SK-N-SH treated with all-trans-retinoic acid at 6 μM for 48 hours (cell line): ENCODE measurements around the gene ZNF441.

Source experiments
- ATAC-seq: fragments of 200-7000 bp; cut with Tn5 transposase; 3 replicates; pipeline ENCODE4 v1.9.1; 2020; ENCODE audit warnings: mild to moderate bottlenecking, moderate library complexity
- ARNTL ChIP-seq: fragments of 450-650 bp; formaldehyde crosslinking; IDR thresholded peaks from 2 replicates; pipeline ENCODE4 v1.5.0; 2020; ENCODE audit warnings: low read depth, mild to moderate bottlenecking, moderate library complexity, borderline replicate concordance
- BACH2 ChIP-seq: fragments of 250-450 bp; sonication (Bioruptor Pico); IDR thresholded peaks from 2 replicates; pipeline ENCODE4 v1.9.0; 2021; ENCODE audit warnings: mild to moderate bottlenecking, borderline replicate concordance
- CSDC2 ChIP-seq: fragments of 250-450 bp; sonication (Bioruptor Pico); IDR thresholded peaks from 2 replicates; pipeline ENCODE4 v1.5.0; 2020; ENCODE audit warnings: mild to moderate bottlenecking, moderate library complexity
- ESRRG ChIP-seq: fragments of 250-450 bp; sonication (Bioruptor Pico); IDR thresholded peaks from 2 replicates; pipeline ENCODE4 v1.6.1; 2021; ENCODE audit warnings: mild to moderate bottlenecking
- GLIS3 ChIP-seq: fragments of 250-450 bp; sonication (Bioruptor Pico); IDR thresholded peaks from 2 replicates; pipeline ENCODE4 v1.5.0; 2020; ENCODE audit warnings: mild to moderate bottlenecking, moderate library complexity
- ISL1 ChIP-seq: fragments of 250-450 bp; sonication (Bioruptor Pico); IDR thresholded peaks from 2 replicates; pipeline ENCODE4 v2.1.2; 2022; ENCODE audit warnings: mild to moderate bottlenecking, moderate library complexity
- OSR1 ChIP-seq: fragments of 250-450 bp; sonication (Bioruptor Pico); IDR thresholded peaks from 2 replicates; pipeline ENCODE4 v1.8.0; 2022; ENCODE audit warnings: moderate library complexity, mild to moderate bottlenecking, inconsistent platforms
- PPARA ChIP-seq: fragments of 250-450 bp; sonication (Bioruptor Pico); IDR thresholded peaks from 2 replicates; pipeline ENCODE4 v1.5.0; 2020; ENCODE audit warnings: mild to moderate bottlenecking, borderline replicate concordance
- RARB ChIP-seq: fragments of 250-450 bp; sonication (Bioruptor Pico); IDR thresholded peaks from 2 replicates; pipeline ENCODE4 v1.8.0; 2021; ENCODE audit warnings: mild to moderate bottlenecking, moderate library complexity
- SNAI2 ChIP-seq: fragments of 250-450 bp; sonication (Bioruptor Pico); IDR thresholded peaks from 2 replicates; pipeline ENCODE4 v1.5.0; 2020; ENCODE audit warnings: mild to moderate bottlenecking, moderate library complexity
- TCF4 ChIP-seq: fragments of 250-450 bp; sonication (Bioruptor Pico); IDR thresholded peaks from 2 replicates; pipeline ENCODE4 v1.8.0; 2021; ENCODE audit warnings: mild to moderate bottlenecking, moderate library complexity, borderline replicate concordance
- TOX ChIP-seq: fragments of 250-450 bp; sonication (Bioruptor Pico); IDR thresholded peaks from 2 replicates; pipeline ENCODE4 v1.8.0; 2021; ENCODE audit warnings: mild to moderate bottlenecking, moderate library complexity, borderline replicate concordance
- ZFP3 ChIP-seq: fragments of 250-450 bp; sonication (Bioruptor Pico); IDR thresholded peaks from 2 replicates; pipeline ENCODE4 v1.5.0; 2020; ENCODE audit warnings: mild to moderate bottlenecking, moderate library complexity
- ZFP30 ChIP-seq: fragments of 450-650 bp; formaldehyde crosslinking; IDR thresholded peaks from 2 replicates; pipeline ENCODE4 v1.5.0; 2022; ENCODE audit warnings: mild to moderate bottlenecking, moderate library complexity
- ZNF70 ChIP-seq: fragments of 450-650 bp; formaldehyde crosslinking; IDR thresholded peaks from 2 replicates; pipeline ENCODE4 v1.5.0; 2020; ENCODE audit warnings: mild to moderate bottlenecking, moderate library complexity
- ZNF8 ChIP-seq: fragments of 450-650 bp; formaldehyde crosslinking; IDR thresholded peaks from 2 replicates; pipeline ENCODE4 v1.5.0; 2020; ENCODE audit warnings: mild to moderate bottlenecking, moderate library complexity
- TF ChIP-seq, protein P1 (sequence below): fragments of 250-450 bp; sonication (Bioruptor Pico); IDR thresholded peaks from 2 replicates; pipeline ENCODE4 v1.8.0; 2020; ENCODE audit warnings: mild to moderate bottlenecking, moderate library complexity, borderline replicate concordance
- TF ChIP-seq, protein P2 (sequence below): fragments of 250-450 bp; sonication (Bioruptor Pico); IDR thresholded peaks from 2 replicates; pipeline ENCODE4 v1.8.0; 2021; ENCODE audit warnings: low read depth, mild to moderate bottlenecking, moderate library complexity, borderline replicate concordance
- TF ChIP-seq, protein P3 (sequence below): fragments of 250-450 bp; sonication (Bioruptor Pico); IDR thresholded peaks from 2 replicates; pipeline ENCODE4 v1.5.0; 2020; ENCODE audit warnings: mild to moderate bottlenecking, moderate library complexity
- TF ChIP-seq, protein P4 (sequence below): fragments of 250-450 bp; sonication (Bioruptor Pico); IDR thresholded peaks from 2 replicates; pipeline ENCODE4 v1.5.1; 2020; ENCODE audit warnings: low read depth, mild to moderate bottlenecking, moderate library complexity
- TF ChIP-seq, protein P5 (sequence below): fragments of 250-450 bp; sonication (Bioruptor Pico); IDR thresholded peaks from 2 replicates; pipeline ENCODE4 v1.5.1; 2021; ENCODE audit warnings: mild to moderate bottlenecking, moderate library complexity

The ZNF441 gene

DNA sequence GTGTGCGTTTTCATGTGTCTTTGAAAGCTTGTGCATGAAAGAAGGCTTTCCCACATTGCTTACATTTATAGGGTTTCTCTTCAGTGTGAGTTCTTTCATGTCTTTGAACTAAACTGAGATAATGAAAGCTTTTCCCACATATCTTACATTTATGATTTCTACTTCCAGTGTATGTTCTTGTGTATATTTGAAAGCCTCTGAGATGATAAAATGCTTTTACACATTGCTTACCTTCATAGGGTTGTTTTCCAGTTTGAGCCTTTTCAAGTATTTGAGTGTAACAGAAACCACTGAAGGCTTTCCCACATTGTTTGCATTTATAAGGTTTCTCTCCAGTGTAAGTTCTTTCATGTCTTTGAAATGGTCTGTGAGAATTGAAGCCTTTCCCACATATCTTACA lies 9.8 kb upstream of the ZNF441 start:
- TF ChIP-seq ZNF8 (CRISPR knock-in tag) (no peak), TCF4 (no peak), ESRRG (CRISPR knock-in tag) (no peak), RARB (no peak), OSR1 (CRISPR knock-in tag) (no peak), ZNF70 (CRISPR knock-in tag) (no peak), ARNTL (CRISPR knock-in tag) (no peak), ZFP30 (CRISPR knock-in tag) (no peak), SNAI2 (CRISPR knock-in tag) (no peak), CSDC2 (CRISPR knock-in tag) (no peak), GLIS3 (CRISPR knock-in tag) (no peak)
- TF ChIP-seq, protein P1, sequence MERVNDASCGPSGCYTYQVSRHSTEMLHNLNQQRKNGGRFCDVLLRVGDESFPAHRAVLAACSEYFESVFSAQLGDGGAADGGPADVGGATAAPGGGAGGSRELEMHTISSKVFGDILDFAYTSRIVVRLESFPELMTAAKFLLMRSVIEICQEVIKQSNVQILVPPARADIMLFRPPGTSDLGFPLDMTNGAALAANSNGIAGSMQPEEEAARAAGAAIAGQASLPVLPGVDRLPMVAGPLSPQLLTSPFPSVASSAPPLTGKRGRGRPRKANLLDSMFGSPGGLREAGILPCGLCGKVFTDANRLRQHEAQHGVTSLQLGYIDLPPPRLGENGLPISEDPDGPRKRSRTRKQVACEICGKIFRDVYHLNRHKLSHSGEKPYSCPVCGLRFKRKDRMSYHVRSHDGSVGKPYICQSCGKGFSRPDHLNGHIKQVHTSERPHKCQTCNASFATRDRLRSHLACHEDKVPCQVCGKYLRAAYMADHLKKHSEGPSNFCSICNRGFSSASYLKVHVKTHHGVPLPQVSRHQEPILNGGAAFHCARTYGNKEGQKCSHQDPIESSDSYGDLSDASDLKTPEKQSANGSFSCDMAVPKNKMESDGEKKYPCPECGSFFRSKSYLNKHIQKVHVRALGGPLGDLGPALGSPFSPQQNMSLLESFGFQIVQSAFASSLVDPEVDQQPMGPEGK = no peak
- ATAC-seq = no peak

DNA sequence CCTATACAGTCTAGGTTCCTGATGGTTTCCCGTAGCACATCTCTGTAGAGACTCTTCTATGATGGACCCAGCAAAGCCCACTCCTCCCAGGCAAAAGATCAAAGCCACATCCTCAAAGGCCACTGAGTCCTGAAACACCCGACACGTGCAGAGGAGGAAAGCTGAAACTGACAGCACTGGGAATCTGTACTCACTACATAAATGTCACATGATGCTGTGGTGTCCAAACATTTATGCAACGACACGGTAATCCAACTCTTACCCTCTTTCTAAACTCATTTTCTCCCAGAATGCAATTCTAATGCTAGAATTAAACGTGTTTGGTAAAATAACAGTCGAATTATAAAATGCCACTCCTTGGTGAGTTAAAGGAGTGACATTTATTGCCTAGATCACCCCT lies 7.0 kb upstream of the ZNF441 start:
- TF ChIP-seq ARNTL (CRISPR knock-in tag) (no peak), ZFP30 (CRISPR knock-in tag) (no peak), PPARA (CRISPR knock-in tag) (no peak), SNAI2 (CRISPR knock-in tag) (no peak), ESRRG (CRISPR knock-in tag) (no peak), TOX (no peak), ISL1 (CRISPR knock-in tag) (no peak), BACH2 (no peak), RARB (no peak), ZNF8 (CRISPR knock-in tag) (no peak), ZFP3 (CRISPR knock-in tag) (no peak), ZNF70 (CRISPR knock-in tag) (no peak), OSR1 (CRISPR knock-in tag) (no peak)
- TF ChIP-seq, protein P2, sequence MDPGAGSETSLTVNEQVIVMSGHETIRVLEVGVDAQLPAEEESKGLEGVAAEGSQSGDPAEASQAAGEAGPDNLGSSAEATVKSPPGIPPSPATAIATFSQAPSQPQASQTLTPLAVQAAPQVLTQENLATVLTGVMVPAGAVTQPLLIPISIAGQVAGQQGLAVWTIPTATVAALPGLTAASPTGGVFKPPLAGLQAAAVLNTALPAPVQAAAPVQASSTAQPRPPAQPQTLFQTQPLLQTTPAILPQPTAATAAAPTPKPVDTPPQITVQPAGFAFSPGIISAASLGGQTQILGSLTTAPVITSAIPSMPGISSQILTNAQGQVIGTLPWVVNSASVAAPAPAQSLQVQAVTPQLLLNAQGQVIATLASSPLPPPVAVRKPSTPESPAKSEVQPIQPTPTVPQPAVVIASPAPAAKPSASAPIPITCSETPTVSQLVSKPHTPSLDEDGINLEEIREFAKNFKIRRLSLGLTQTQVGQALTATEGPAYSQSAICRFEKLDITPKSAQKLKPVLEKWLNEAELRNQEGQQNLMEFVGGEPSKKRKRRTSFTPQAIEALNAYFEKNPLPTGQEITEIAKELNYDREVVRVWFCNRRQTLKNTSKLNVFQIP (CRISPR knock-in tag) = no peak
- TF ChIP-seq, protein P3, sequence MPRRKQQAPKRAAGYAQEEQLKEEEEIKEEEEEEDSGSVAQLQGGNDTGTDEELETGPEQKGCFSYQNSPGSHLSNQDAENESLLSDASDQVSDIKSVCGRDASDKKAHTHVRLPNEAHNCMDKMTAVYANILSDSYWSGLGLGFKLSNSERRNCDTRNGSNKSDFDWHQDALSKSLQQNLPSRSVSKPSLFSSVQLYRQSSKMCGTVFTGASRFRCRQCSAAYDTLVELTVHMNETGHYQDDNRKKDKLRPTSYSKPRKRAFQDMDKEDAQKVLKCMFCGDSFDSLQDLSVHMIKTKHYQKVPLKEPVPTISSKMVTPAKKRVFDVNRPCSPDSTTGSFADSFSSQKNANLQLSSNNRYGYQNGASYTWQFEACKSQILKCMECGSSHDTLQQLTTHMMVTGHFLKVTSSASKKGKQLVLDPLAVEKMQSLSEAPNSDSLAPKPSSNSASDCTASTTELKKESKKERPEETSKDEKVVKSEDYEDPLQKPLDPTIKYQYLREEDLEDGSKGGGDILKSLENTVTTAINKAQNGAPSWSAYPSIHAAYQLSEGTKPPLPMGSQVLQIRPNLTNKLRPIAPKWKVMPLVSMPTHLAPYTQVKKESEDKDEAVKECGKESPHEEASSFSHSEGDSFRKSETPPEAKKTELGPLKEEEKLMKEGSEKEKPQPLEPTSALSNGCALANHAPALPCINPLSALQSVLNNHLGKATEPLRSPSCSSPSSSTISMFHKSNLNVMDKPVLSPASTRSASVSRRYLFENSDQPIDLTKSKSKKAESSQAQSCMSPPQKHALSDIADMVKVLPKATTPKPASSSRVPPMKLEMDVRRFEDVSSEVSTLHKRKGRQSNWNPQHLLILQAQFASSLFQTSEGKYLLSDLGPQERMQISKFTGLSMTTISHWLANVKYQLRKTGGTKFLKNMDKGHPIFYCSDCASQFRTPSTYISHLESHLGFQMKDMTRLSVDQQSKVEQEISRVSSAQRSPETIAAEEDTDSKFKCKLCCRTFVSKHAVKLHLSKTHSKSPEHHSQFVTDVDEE (CRISPR knock-in tag) = no peak
- TF ChIP-seq, protein P1 = no peak
- TF ChIP-seq, protein P4, sequence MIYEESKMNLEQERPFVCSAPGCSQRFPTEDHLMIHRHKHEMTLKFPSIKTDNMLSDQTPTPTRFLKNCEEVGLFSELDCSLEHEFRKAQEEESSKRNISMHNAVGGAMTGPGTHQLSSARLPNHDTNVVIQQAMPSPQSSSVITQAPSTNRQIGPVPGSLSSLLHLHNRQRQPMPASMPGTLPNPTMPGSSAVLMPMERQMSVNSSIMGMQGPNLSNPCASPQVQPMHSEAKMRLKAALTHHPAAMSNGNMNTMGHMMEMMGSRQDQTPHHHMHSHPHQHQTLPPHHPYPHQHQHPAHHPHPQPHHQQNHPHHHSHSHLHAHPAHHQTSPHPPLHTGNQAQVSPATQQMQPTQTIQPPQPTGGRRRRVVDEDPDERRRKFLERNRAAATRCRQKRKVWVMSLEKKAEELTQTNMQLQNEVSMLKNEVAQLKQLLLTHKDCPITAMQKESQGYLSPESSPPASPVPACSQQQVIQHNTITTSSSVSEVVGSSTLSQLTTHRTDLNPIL (CRISPR knock-in tag) = no peak
- TF ChIP-seq, protein P5, sequence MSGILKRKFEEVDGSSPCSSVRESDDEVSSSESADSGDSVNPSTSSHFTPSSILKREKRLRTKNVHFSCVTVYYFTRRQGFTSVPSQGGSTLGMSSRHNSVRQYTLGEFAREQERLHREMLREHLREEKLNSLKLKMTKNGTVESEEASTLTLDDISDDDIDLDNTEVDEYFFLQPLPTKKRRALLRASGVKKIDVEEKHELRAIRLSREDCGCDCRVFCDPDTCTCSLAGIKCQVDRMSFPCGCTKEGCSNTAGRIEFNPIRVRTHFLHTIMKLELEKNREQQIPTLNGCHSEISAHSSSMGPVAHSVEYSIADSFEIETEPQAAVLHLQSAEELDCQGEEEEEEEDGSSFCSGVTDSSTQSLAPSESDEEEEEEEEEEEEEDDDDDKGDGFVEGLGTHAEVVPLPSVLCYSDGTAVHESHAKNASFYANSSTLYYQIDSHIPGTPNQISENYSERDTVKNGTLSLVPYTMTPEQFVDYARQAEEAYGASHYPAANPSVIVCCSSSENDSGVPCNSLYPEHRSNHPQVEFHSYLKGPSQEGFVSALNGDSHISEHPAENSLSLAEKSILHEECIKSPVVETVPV (CRISPR knock-in tag) = no peak
- no peak for ATAC-seq
